HG03575 (cell line): ENCODE measurements around the gene EAF2.

ENCODE experiments used
- ATAC-seq: cut with Tn5 transposase; IDR thresholded peaks from one replicate; pipeline ENCODE4 v1.9.1; 2021; ENCODE audit not compliant: unreplicated experiment, insufficient number of reproducible peaks, low FRiP score; ENCODE audit errors: extremely low read depth

EAF2 gene

GRCh38 chr3:121918779-121919483 is 83.9 kb downstream of the EAF2 start:
- no peak for ATAC-seq

- ATAC-seq, result no peak
These were observed 89.7 kb downstream of the EAF2 start for GRCh38 chr3:121924734-121925133.

GRCh38 chr3:121926380-121926779 is 91.4 kb downstream of the EAF2 start:
- ATAC-seq, result no peak
